BLaER1 (cell line): ENCODE measurements around the gene C10orf62.

Experiments
- H3K27ac ChIP-seq: shearing (Covaris generic); formaldehyde crosslinking; 2 replicates; pipeline ENCODE4 v1.8.1; 2022
- H3K27me3 ChIP-seq: shearing (Covaris generic); formaldehyde crosslinking; 2 replicates; pipeline ENCODE4 v1.8.1; 2022
- H3K36me3 ChIP-seq: shearing (Covaris generic); formaldehyde crosslinking; 2 replicates; pipeline ENCODE4 v1.8.1; 2022
- H3K4me1 ChIP-seq: shearing (Covaris generic); formaldehyde crosslinking; 2 replicates; pipeline ENCODE4 v1.8.1; 2022
- H3K4me2 ChIP-seq: shearing (Covaris generic); formaldehyde crosslinking; 2 replicates; pipeline ENCODE4 v1.8.1; 2022
- H3K4me3 ChIP-seq: shearing (Covaris generic); formaldehyde crosslinking; 2 replicates; pipeline ENCODE4 v1.8.1; 2022
- H3K9ac ChIP-seq: shearing (Covaris generic); formaldehyde crosslinking; 2 replicates; pipeline ENCODE4 v1.8.1; 2022
- H3K9me3 ChIP-seq: shearing (Covaris generic); formaldehyde crosslinking; 2 replicates; pipeline ENCODE4 v1.8.1; 2022
- H4K20me1 ChIP-seq: shearing (Covaris generic); formaldehyde crosslinking; 2 replicates; pipeline ENCODE4 v1.8.1; 2022
- Cebpa-rat ChIP-seq: shearing (Covaris generic); IDR thresholded peaks from 2 replicates; pipeline ENCODE4 v1.8.1; 2022

C10orf62 gene

DNA sequence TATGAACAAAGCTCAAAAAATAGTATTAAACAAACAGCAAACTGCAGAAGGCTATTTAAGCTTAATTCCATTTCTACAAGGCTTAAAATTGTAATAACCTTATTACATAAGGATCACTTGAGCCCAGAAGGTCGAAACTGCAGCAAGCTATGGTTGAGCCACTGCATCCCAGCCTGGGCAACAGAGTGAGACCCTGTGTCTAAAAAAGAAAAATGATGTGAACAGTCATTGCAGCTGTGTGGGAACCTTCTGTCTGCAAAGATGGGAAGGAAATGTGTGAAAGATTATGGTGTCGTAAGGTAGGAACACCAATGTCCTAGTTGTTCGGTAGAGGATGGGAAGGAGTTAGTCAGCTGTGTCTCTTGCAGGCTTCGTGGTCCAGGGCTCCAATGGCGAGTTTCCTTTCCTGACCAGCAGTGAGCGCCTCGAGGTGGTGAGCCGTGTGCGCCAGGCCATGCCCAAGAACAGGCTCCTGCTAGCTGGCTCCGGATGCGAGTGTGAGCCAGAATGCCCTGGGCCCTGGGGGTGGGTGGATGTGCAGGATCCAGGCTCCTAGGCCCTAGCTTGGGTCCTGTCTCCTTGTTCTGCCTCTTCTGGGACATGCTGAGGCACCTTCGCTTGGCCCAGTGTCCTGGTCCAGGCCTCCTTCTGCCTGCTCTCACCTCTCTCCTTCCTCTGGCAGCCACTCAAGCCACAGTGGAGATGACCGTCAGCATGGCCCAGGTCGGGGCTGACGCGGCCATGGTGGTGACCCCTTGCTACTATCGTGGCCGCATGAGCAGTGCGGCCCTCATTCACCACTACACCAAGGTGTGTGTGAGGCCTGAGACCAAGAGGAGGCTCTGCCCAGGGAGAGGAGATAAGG lies 9.1 kb downstream of the C10orf62 start:
- H3K4me3 ChIP-seq, result no peak overlapping the region
- H3K9me3 ChIP-seq, result no peaks in the 10 kb centered on the region
- peak overlapping the region; percentile 31; the same call in 1 of the 2 replicates for H3K4me2 ChIP-seq
- no peak overlapping the region for H3K9ac ChIP-seq
- H3K27ac ChIP-seq, result no peak overlapping the region
- H3K4me1 ChIP-seq, result peaks cover 6% of the 10 kb centered on the region; the same call in 1 of the 2 replicates
- no peaks in the 10 kb centered on the region for H3K36me3 ChIP-seq
- H4K20me1 ChIP-seq, result no peaks in the 10 kb centered on the region
- no peaks in the 10 kb centered on the region for H3K27me3 ChIP-seq
- TF ChIP-seq Cebpa-rat, result no peak

DNA sequence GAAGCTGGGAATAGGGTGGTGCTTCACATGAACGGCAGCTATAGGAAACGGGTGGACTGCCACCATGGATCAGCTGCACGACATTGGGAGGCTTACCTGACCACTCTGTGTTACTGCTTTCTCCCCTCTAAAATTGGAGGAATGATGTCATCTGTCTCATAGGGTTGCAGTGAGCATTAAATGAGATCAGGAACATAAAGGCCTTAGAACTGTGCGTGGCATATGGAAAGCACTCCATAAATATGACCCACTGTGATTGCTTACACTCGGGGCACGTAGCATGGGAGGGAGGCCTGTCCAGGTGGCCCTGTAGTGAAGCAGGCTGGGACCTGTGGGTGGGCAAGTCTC lies 9.7 kb downstream of the C10orf62 start:
- no peaks in the 10 kb centered on the region for H3K9me3 ChIP-seq
- no peaks in the 10 kb centered on the region for H3K36me3 ChIP-seq
- no peak overlapping the region for H3K4me3 ChIP-seq
- H3K4me2 ChIP-seq, result no peak overlapping the region
- H3K4me1 ChIP-seq, result peaks cover 6% of the 10 kb centered on the region; the same call in 1 of the 2 replicates
- H3K27ac ChIP-seq, result no peak overlapping the region
- H3K9ac ChIP-seq, result no peak overlapping the region
- H4K20me1 ChIP-seq, result no peaks in the 10 kb centered on the region
- no peaks in the 10 kb centered on the region for H3K27me3 ChIP-seq
- TF ChIP-seq Cebpa-rat, result no peak

DNA sequence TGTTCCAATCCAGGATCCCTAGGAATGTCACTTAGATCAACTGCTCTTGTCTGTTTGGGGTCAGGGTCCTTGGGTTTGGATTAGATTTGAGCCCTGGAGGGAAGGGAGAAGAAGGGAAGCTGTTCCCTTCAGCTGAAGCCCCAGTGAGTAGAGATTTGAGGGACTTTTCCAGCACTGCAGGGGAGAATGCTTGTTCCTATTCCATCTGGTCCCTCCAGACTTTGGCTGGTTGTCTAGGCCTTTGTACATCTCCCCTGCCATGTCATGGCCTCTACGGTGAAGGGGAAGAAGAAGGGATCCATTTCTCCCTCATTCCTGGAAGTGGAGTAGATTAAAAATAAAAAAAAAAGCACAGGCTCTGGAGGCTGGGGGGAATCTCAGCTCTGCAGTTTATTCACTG lies 11.1 kb downstream of the C10orf62 start:
- Histone ChIP-seq H3K4me3 (no peak overlapping the region), H3K36me3 (no peaks in the 10 kb centered on the region), H4K20me1 (no peaks in the 10 kb centered on the region), H3K4me1 (peaks cover 6% of the 10 kb centered on the region; the same call in 1 of the 2 replicates), H3K27me3 (no peaks in the 10 kb centered on the region), H3K4me2 (no peak overlapping the region), H3K9ac (no peak overlapping the region), H3K9me3 (no peaks in the 10 kb centered on the region), H3K27ac (no peak overlapping the region)
- TF ChIP-seq Cebpa-rat, result no peak

DNA sequence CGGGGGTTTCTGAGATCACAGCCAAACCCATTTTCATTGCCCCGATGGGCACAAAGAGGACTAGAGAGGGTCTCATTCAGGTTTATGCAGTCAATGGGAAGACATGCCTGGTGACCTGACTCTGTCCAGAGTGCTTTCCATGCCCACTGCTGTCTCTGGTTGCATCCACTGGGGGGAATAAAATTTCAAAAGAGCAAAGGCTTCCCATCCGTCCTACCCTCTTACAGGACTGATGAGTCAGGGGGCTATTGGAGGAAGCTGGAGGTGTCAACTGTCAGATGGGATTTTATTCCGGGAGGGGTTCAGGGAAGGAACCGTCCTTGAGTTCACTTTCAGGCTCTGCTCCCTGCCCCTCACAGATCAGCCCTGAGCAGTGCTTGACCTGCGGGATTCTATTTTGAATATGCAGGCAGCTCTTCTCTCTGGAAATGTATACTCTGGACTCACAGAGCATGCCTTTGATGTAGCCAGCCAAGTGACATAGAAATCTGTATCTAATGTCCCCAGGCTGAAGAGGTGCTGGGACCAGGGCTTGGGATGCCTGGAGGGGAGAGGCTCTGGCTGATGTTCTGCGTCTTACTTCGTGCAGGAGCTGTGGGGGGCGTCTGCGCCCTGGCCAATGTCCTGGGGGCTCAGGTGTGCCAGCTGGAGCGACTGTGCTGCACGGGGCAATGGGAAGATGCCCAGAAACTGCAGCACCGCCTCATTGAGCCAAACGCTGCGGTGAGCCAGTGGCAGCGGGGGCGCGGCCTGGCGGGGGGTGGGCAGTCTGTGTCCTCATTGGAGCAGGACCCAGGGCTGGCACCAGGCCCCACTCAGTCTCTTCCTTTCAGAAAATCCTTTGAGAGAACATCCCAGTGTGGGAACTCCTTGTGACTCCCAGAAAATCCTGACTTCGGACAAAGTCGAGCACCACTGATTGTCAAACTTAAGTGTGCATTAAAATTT lies 12.0 kb downstream of the C10orf62 start:
- H3K4me2 ChIP-seq, result no peak overlapping the region
- H3K4me3 ChIP-seq, result no peak overlapping the region
- H3K36me3 ChIP-seq, result no peaks in the 10 kb centered on the region
- no peaks in the 10 kb centered on the region for H3K9me3 ChIP-seq
- TF ChIP-seq Cebpa-rat, result no peak
- H3K4me1 ChIP-seq, result peaks cover 9% of the 10 kb centered on the region
- H3K9ac ChIP-seq, result no peak overlapping the region
- no peaks in the 10 kb centered on the region for H3K27me3 ChIP-seq
- no peak overlapping the region for H3K27ac ChIP-seq
- no peaks in the 10 kb centered on the region for H4K20me1 ChIP-seq

DNA sequence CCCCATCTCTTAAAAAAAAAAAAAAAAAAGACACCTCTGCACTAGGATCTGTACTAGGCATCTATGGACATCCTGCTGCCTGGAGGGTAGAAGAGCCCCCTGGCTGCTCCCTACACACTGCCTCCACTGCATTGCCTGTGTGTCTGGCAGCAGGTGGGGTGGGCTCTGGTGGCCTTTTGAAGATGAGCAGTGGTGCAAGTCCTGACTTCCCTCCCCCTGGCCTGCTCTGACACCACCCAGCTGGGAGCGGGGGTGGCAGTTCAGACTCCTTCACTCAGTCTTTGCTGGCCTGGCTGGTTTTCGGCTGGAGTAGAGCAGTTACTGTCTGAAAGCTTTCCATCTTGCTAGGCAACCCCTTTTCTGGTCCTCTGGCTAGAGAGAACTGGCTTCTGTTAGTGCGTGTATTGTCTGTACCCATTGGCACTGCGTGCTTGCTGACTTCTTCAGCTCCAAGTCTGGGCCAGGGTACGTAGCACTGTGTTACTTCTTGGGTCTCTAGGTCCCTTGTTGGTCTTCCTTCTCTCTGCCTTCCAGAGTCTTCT lies 17.6 kb downstream of the C10orf62 start:
- H4K20me1 ChIP-seq, result no peaks in the 10 kb centered on the region
- peaks cover 58% of the 10 kb centered on the region for H3K4me1 ChIP-seq
- H3K9ac ChIP-seq, result no peak overlapping the region
- no peaks in the 10 kb centered on the region for H3K27me3 ChIP-seq
- H3K4me2 ChIP-seq, result peak overlapping the region; percentile 59
- TF ChIP-seq Cebpa-rat, result no peak
- H3K9me3 ChIP-seq, result no peaks in the 10 kb centered on the region
- no peaks in the 10 kb centered on the region for H3K36me3 ChIP-seq
- H3K4me3 ChIP-seq, result no peak overlapping the region
- H3K27ac ChIP-seq, result 0 out of 2 replicates have a peak overlapping the region, but pooled peaks have one; percentile 26

DNA sequence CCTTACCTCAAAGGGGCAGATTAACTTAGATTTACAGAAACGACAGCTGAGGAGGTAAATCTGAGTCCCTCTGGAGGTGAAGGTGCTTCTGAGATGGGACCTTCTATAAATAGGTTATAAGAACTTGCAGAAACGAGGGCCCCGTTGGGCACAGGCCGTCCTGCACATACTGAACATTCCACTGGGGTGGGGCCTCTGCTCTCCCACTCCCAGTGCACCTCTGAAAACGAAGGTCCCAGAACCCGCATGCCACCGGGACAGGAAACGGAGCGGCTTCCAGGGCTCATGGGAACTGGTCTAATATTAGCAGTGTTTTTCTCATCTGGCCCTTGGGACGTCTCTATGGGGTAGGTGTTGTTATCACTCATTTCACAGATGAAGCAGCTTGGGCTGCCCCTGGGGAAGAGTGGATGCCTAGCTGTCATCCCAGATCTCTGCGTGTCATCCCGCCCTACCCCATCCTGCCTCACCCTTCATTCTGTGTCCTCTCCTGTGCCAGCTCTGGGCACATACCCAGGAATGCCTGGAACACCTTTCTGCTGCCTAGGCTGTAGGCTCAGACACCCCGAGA lies 19.6 kb downstream of the C10orf62 start:
- H4K20me1 ChIP-seq, result no peaks in the 10 kb centered on the region
- H3K27me3 ChIP-seq, result no peaks in the 10 kb centered on the region
- TF ChIP-seq Cebpa-rat, result no peak
- H3K36me3 ChIP-seq, result no peaks in the 10 kb centered on the region
- H3K4me2 ChIP-seq, result peak overlapping the region; percentile 79
- H3K4me3 ChIP-seq, result no peak overlapping the region
- no peak overlapping the region; the same call in 1 of the 2 replicates for H3K9ac ChIP-seq
- no peaks in the 10 kb centered on the region for H3K9me3 ChIP-seq
- peaks cover 60% of the 10 kb centered on the region for H3K4me1 ChIP-seq
- peak overlapping the region; percentile 8; the same call in 1 of the 2 replicates for H3K27ac ChIP-seq

DNA sequence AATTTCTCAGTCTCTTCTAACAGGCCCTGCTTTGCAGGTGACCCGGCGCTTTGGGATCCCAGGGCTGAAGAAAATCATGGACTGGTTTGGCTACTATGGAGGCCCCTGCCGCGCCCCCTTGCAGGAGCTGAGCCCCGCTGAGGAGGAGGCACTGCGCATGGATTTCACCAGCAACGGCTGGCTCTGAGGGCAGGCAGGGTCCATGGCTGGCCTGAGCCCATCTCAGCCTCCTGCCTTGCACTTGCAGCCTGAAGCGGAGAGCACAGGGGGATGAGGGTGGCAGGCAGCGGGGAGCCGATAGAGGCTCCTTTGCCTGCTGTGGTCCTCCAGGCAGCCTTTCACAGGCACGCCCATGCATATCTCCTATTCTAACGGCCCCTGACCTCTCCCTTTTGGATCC lies 22.0 kb downstream of the C10orf62 start:
- Histone ChIP-seq H3K4me3 (no peak overlapping the region), H3K9ac (0 out of 2 replicates have a peak overlapping the region, but pooled peaks have one; percentile 26), H3K36me3 (no peaks in the 10 kb centered on the region), H3K9me3 (no peaks in the 10 kb centered on the region), H3K27me3 (no peaks in the 10 kb centered on the region), H3K4me1 (peaks cover 58% of the 10 kb centered on the region), H3K27ac (no peak overlapping the region), H4K20me1 (no peaks in the 10 kb centered on the region), H3K4me2 (peak overlapping the region; percentile 65)
- TF ChIP-seq Cebpa-rat, result no peak

DNA sequence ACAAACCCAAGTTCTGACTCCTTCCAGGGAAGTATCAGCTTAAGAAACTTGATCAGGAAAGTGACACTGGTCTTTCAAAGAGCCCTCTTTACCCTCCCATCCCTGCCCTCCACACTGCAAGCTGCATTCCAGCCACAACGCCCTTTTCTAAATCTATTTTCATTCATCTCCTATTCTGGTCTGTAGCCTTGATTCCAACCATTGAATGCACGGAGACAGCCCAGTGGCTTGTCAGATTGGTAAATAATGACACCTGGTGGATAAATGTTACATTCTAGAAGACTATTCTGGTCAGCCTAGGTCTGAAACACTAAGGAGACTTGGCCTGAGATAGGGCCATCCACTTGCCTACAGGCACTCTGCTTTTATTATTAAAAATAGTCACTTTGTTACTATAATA lies 22.9 kb downstream of the C10orf62 start:
- peaks cover 49% of the 10 kb centered on the region for H3K4me1 ChIP-seq
- no peak overlapping the region for H3K4me3 ChIP-seq
- no peak overlapping the region for H3K27ac ChIP-seq
- no peaks in the 10 kb centered on the region for H3K36me3 ChIP-seq
- no peak for TF ChIP-seq Cebpa-rat
- no peaks in the 10 kb centered on the region for H3K9me3 ChIP-seq
- H3K27me3 ChIP-seq, result no peaks in the 10 kb centered on the region
- no peaks in the 10 kb centered on the region for H4K20me1 ChIP-seq
- H3K4me2 ChIP-seq, result no peak overlapping the region
- H3K9ac ChIP-seq, result no peak overlapping the region

DNA sequence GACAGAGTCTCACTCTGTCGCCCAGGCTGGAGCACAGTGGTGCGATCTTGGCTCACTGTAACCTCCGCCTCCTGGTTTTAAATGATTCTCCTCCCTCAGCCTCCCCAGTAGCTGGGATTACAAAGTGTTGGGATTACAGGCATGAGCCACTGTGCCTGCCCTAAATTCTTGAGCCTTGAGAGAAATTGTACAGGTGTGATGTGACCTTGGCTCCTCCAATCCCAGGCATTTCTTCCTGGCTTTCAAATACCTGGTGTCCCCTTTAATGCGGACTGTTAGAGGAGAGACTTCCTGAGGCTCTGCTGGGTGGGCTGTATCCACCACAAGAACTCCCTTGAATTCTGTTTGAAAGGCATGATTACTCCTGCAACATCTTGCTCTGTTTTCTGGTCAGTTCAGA lies 28.8 kb downstream of the C10orf62 start:
- Histone ChIP-seq H3K36me3 (no peaks in the 10 kb centered on the region), H3K9ac (no peak overlapping the region), H3K27ac (no peak overlapping the region), H3K9me3 (no peaks in the 10 kb centered on the region), H3K4me2 (no peak overlapping the region), H4K20me1 (no peaks in the 10 kb centered on the region), H3K4me3 (no peak overlapping the region), H3K4me1 (no peaks in the 10 kb centered on the region), H3K27me3 (no peaks in the 10 kb centered on the region)
- no peak for TF ChIP-seq Cebpa-rat
